Prostate gland (tissue), 2 donors: ENCODE results near the gene ZBTB11.

Experiments used
- CTCF ChIP-seq, 4 experiments: fragments of 200-600 bp in 2 of 4; fragments of 450-650 bp in 2 of 4; sonication (generic) in 2 of 4; IDR thresholded peaks; 1 replicate in 3 of 4; 2 replicates in 1 of 4; pipeline ENCODE4 v1.5.1; 2016 to 2019; ENCODE audit warnings: antibody characterized with exemption in 4 of 4, mild to moderate bottlenecking in 2 of 4, moderate library complexity in 2 of 4
- POLR2A ChIP-seq: fragments of 450-650 bp; IDR thresholded peaks from one replicate; pipeline ENCODE4 v1.6.1; 2016; ENCODE audit warnings: antibody characterized with exemption, mild to moderate bottlenecking
- POLR2AphosphoS5 ChIP-seq: sonication (generic); formaldehyde crosslinking; IDR thresholded peaks from one replicate; pipeline ENCODE4 v1.6.1; 2017; ENCODE audit warnings: antibody characterized with exemption

- no peak for TF ChIP-seq POLR2A
- TF ChIP-seq CTCF (IDR thresholded peaks at IDR 0.05), result no peak
- no peak for TF ChIP-seq POLR2AphosphoS5
Observed at GRCh38 chr3:101643009-101643844, 33.7 kb downstream of the ZBTB11 start.
